ENCODE measurements around the gene VIL1. TPM values are rescaled to one million over a fixed set of nuclear protein-coding genes. Genes with fewer than 3 reads are reported as not detected.

Gene VIL1
- total and polyA plus RNA-seq, 2 of the 13 experiments (the other 11 are each of a cell fraction or from before 2014, with no cell fraction given): 287 to 301 TPM

GRCh38 chr2:218399391-218400166 lies 19.3 kb upstream of the VIL1 start, which contains the start of gene CTDSP1 (continued):
- peak; percentile 55; the same call in 1 of the 2 replicates for TF ChIP-seq IRF9 (CRISPR knock-in tag; IDR thresholded peaks at IDR 0.05; ENCODE audit: borderline replicate concordance)
- TF ChIP-seq E2F1 (CRISPR knock-in tag; IDR thresholded peaks at IDR 0.05): peak; percentile 26; the same call in 1 of the 2 replicates
- no peak; the same call in 1 of the 2 replicates for TF ChIP-seq ZNF430 (CRISPR knock-in tag; IDR thresholded peaks at IDR 0.05)
- TF ChIP-seq PRMT3 (CRISPR knock-in tag; IDR thresholded peaks at IDR 0.05; ENCODE audit: borderline replicate concordance, low read depth): no peak; the same call in 1 of the 2 replicates
- no peak; the same call in 1 of the 2 replicates for TF ChIP-seq ATF6 (CRISPR knock-in tag; conservative IDR thresholded peaks at IDR 0.05)
- peak; percentile 47; the same call in 1 of the 2 replicates for TF ChIP-seq KDM5A (IDR thresholded peaks at IDR 0.05; ENCODE audit: borderline replicate concordance, low read length)
- TF ChIP-seq TOE1 (CRISPR knock-in tag; IDR thresholded peaks at IDR 0.05): no peak; the same call in 1 of the 2 replicates
- no peak for TF ChIP-seq JUNB (CRISPR knock-in tag; IDR thresholded peaks at IDR 0.05; ENCODE audit: borderline replicate concordance)
- TF ChIP-seq ZNF713 (CRISPR knock-in tag; IDR thresholded peaks at IDR 0.05): no peak
- TF ChIP-seq ZNF768 (CRISPR knock-in tag; IDR thresholded peaks at IDR 0.05): peak; percentile 34; the same call in 1 of the 2 replicates
- peak; percentile 48 for TF ChIP-seq SOX5 (CRISPR knock-in tag; IDR thresholded peaks at IDR 0.05; ENCODE audit: borderline replicate concordance)
- TF ChIP-seq SOX6 (IDR thresholded peaks at IDR 0.05): no peak
- peak; percentile 56; the same call in 1 of the 2 replicates for TF ChIP-seq SOX6 (CRISPR knock-in tag; IDR thresholded peaks at IDR 0.05)
- peak; percentile 60; the same call in 1 of the 2 replicates for TF ChIP-seq SRY (CRISPR knock-in tag; IDR thresholded peaks at IDR 0.05)
- TF ChIP-seq ZFP36 (IDR thresholded peaks at IDR 0.05; ENCODE audit: borderline replicate concordance, low read depth, low read length, partially characterized antibody): no peak
- no peak for TF ChIP-seq DNMT3B (CRISPR knock-in tag; conservative IDR thresholded peaks at IDR 0.05)
- peak; percentile 86 for TF ChIP-seq ATF7-NPFF (CRISPR knock-in tag; IDR thresholded peaks at IDR 0.05; ENCODE audit: low read depth)
- no peak for TF ChIP-seq SIX1 (CRISPR knock-in tag; IDR thresholded peaks at IDR 0.05; ENCODE audit: borderline replicate concordance)
- peak; percentile 83; the same call in 1 of the 2 replicates for TF ChIP-seq ZNF784 (CRISPR knock-in tag; IDR thresholded peaks at IDR 0.05; ENCODE audit: borderline replicate concordance)
- TF ChIP-seq ZNF180 (CRISPR knock-in tag; IDR thresholded peaks at IDR 0.05; ENCODE audit: borderline replicate concordance, low read depth): no peak
- no peak for TF ChIP-seq TP53 (CRISPR knock-in tag; conservative IDR thresholded peaks at IDR 0.05)
- no peak for TF ChIP-seq ZNF597 (CRISPR knock-in tag; IDR thresholded peaks at IDR 0.05)

All from HepG2 (cell line).